ENCODE data around the gene TANC1.

Gene TANC1

DNA sequence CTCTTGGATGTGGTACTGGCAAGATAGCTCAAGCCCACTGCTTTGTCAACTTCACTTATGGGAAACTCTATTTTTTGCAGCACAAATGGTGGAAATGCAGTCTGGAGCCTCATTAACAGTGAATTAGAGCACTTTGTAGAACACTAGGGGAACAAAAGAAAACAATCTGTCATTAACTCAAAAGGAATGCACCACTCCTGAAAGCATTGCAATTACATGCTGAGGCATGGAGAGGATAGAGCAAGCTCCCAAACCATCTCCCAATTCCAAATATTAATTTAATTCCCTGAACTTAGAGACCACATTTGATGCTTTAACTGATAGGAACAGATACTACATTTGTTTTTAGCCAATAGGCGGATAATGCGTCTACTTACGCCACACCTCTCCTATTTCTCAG lies 32.8 kb upstream of the TANC1 start:
- Histone ChIP-seq H3K9ac (ENCODE audit: low read depth, low read length) (no peak overlapping the region), H3K4me1 (ENCODE audit: insufficient read depth, low read length) (no peaks in the 10 kb centered on the region), H3K36me3 (ENCODE audit: insufficient read depth, low read depth, low read length) (no peaks in the 10 kb centered on the region), H3K27me3 (ENCODE audit: insufficient read depth, low read length) (no peaks in the 10 kb centered on the region), H3K4me3 (ENCODE audit: low read length) (no peak overlapping the region), H3K27ac (ENCODE audit: low read length) (no peak overlapping the region), H3K9me3 (ENCODE audit: insufficient read depth, low read depth, low read length) (no peaks in the 10 kb centered on the region)

DNA sequence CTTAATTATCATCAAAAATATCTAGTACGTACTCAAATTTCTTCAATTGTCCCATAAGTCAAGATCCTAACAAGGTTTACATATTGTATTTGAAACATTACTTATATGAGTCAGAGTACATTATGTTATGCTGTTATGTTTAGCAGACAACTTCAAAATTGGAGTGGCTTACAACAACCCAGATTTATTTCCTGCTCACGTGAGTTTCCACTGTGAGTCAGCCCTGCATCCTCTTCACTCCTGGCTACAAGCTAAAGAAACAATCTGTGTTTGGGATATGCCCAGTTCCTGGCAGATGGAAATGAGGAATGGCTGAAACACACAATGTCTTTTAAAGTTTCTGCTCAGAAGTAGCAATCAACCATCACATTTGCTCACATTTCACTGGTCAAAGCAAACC lies 31.5 kb upstream of the TANC1 start:
- no peak overlapping the region for H3K9ac ChIP-seq (ENCODE audit: low read depth, low read length)
- H3K4me3 ChIP-seq (ENCODE audit: low read length), result no peak overlapping the region
- H3K9me3 ChIP-seq (ENCODE audit: insufficient read depth, low read depth, low read length), result no peaks in the 10 kb centered on the region
- no peaks in the 10 kb centered on the region for H3K36me3 ChIP-seq (ENCODE audit: insufficient read depth, low read depth, low read length)
- H3K27ac ChIP-seq (ENCODE audit: low read length), result no peak overlapping the region
- H3K27me3 ChIP-seq (ENCODE audit: insufficient read depth, low read length), result no peaks in the 10 kb centered on the region
- no peaks in the 10 kb centered on the region for H3K4me1 ChIP-seq (ENCODE audit: insufficient read depth, low read length)

DNA sequence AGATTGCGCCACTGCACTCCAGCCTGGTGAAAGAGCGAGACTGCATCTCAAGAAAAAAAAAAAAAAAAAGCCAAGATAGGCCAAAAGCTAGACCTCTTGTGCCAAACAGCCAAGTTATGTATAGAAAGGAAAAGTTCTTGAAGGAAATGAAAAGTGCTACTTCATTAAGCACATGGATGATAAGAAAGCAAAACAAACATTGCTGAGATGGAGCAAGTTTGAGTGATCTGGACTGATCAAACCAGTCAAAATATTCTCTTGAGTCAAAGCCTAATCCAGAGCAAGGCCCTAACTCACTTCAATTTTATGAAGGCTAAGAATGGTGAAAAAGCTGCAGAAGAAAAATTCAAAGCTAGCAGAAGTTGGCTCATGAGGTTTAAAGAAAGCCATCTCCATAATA lies 28.1 kb upstream of the TANC1 start:
- Histone ChIP-seq H3K9ac (ENCODE audit: low read depth, low read length) (no peak overlapping the region), H3K4me1 (ENCODE audit: insufficient read depth, low read length) (no peaks in the 10 kb centered on the region), H3K9me3 (ENCODE audit: insufficient read depth, low read depth, low read length) (no peaks in the 10 kb centered on the region), H3K27me3 (ENCODE audit: insufficient read depth, low read length) (no peaks in the 10 kb centered on the region), H3K27ac (ENCODE audit: low read length) (no peak overlapping the region), H3K4me3 (ENCODE audit: low read length) (no peak overlapping the region), H3K36me3 (ENCODE audit: insufficient read depth, low read depth, low read length) (no peaks in the 10 kb centered on the region)

DNA sequence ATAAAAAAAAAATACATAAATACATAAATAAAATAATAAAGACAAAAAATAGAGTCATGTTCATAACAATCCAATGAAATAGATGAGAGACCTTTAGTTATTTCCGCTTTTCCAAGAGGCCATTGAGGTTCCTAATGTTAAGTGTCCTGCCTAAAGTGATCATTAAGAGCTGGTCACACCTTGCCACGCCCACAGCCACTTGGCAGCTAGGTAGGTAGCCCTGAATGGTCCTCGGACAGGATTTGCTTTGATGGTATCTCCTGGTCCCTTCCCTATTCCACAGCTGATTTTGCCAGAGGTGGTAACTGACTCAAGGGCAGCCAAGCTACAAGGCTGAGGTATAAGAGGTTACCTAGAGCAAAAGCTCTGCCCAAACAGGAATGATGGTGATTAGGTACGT lies 24.5 kb upstream of the TANC1 start:
- H3K4me1 ChIP-seq (ENCODE audit: insufficient read depth, low read length), result no peaks in the 10 kb centered on the region
- H3K27me3 ChIP-seq (ENCODE audit: insufficient read depth, low read length), result no peaks in the 10 kb centered on the region
- H3K9me3 ChIP-seq (ENCODE audit: insufficient read depth, low read depth, low read length), result no peaks in the 10 kb centered on the region
- no peak overlapping the region for H3K9ac ChIP-seq (ENCODE audit: low read depth, low read length)
- H3K36me3 ChIP-seq (ENCODE audit: insufficient read depth, low read depth, low read length), result no peaks in the 10 kb centered on the region
- no peak overlapping the region for H3K27ac ChIP-seq (ENCODE audit: low read length)
- no peak overlapping the region for H3K4me3 ChIP-seq (ENCODE audit: low read length)

DNA sequence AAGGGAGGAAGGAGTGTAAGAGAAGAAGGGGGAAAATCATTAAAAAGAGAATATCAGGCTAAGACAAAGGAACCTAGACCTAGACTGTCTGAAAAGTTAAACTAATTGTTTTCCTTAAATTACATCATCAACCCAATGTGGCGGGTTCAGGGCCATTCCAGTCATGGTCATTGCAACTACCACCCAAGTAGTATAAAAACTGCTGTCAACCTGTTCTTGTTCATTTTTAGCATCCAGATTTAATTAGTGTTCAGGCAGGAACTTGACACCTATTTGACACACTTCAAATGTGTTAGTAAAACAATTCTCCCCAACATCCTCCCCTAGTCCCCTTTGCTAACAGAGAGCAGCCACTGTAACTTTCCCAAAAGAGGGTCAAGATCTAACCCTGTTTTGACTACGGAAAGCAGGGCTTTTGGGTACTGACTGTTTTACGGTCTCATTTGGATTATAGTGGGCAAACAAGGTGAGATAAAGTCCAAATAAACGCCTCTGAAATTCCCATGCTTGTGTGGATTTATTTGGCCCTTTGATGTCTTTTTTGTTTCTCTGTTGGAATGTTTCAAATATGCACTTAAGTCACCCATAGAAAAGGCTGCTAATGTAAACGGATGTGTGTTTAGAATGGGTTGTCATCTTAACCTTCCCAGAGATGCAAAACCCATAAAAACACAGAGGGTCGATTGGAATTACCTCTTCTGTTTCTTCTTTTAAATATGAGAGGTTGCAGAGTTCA lies 19.3 kb upstream of the TANC1 start:
- Histone ChIP-seq H3K4me3 (ENCODE audit: low read length) (no peak overlapping the region), H3K9ac (ENCODE audit: low read depth, low read length) (no peak overlapping the region), H3K9me3 (ENCODE audit: insufficient read depth, low read depth, low read length) (no peaks in the 10 kb centered on the region), H3K4me1 (ENCODE audit: insufficient read depth, low read length) (no peaks in the 10 kb centered on the region), H3K27ac (ENCODE audit: low read length) (no peak overlapping the region), H3K36me3 (ENCODE audit: insufficient read depth, low read depth, low read length) (no peaks in the 10 kb centered on the region), H3K27me3 (ENCODE audit: insufficient read depth, low read length) (no peaks in the 10 kb centered on the region)

DNA sequence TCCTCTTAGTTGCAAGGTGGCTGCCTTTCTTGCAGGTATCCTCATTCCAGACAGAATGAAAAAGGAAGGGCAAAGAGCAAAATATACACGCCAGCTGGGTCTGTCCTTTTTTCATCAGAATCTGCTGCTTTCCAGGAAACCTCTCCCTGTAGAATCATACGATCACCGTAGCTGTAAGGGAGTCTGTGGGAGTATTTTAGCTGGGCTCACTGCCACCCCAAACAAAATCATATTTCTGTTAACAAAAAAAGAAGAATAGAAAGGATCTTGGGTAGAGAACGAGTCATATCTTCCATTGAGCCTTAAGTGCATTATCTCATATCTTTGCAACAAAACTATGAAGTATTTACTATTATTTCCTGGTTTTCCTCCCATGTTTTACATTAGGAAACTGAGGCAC lies 15.0 kb upstream of the TANC1 start:
- Histone ChIP-seq H3K9ac (ENCODE audit: low read depth, low read length) (no peak overlapping the region), H3K27me3 (ENCODE audit: insufficient read depth, low read length) (no peaks in the 10 kb centered on the region), H3K9me3 (ENCODE audit: insufficient read depth, low read depth, low read length) (no peaks in the 10 kb centered on the region), H3K27ac (ENCODE audit: low read length) (no peak overlapping the region), H3K36me3 (ENCODE audit: insufficient read depth, low read depth, low read length) (no peaks in the 10 kb centered on the region), H3K4me1 (ENCODE audit: insufficient read depth, low read length) (no peaks in the 10 kb centered on the region), H3K4me3 (ENCODE audit: low read length) (no peak overlapping the region)

DNA sequence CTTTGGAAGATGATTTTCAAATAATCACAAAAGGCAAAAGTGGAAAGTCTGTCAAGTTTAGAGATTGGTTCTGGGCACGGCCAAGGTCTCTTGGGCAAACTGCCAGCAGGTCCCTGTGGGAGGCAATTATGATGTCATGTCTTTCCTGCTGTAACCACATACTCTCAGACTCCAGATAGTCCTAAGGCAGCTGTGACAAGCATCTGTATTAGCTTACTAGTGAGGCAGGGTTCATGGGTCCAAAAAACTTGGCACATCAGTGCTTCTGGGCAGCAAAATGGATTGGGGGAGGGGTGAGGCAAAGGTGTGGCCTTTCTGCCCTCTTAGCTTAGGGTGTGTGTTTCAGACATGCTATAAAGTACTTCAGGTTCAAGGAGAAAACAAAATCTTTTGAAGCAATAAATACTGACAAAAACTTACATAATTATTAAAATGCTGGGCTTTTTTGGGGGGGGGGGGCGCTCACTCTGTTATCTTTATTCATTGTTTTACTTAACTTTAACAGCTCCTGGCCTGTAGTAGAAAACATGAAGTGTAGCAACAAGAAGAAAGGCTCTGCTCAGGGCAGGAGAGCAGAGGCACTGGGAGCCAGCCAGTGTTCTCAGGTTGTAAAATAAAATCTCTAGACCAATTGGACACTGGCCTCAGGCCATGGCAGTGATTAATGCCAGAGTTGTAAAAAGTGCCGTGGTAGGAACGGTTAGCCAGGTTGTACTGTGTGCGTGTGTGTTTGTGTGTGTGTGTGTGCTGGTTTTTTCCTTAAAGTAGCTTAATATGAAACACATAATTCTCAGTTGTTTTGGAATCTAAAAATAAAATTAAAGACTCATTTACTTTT lies 14.3 kb upstream of the TANC1 start:
- Histone ChIP-seq H3K4me1 (ENCODE audit: insufficient read depth, low read length) (no peaks in the 10 kb centered on the region), H3K9ac (ENCODE audit: low read depth, low read length) (no peak overlapping the region), H3K27ac (ENCODE audit: low read length) (no peak overlapping the region), H3K4me3 (ENCODE audit: low read length) (no peak overlapping the region), H3K27me3 (ENCODE audit: insufficient read depth, low read length) (no peaks in the 10 kb centered on the region), H3K36me3 (ENCODE audit: insufficient read depth, low read depth, low read length) (no peaks in the 10 kb centered on the region), H3K9me3 (ENCODE audit: insufficient read depth, low read depth, low read length) (no peaks in the 10 kb centered on the region)

- no peaks in the 10 kb centered on the region for H3K27me3 ChIP-seq (ENCODE audit: insufficient read depth, low read length)
- no peak overlapping the region for H3K9ac ChIP-seq (ENCODE audit: low read depth, low read length)
- H3K4me3 ChIP-seq (ENCODE audit: low read length), result no peak overlapping the region
- no peak overlapping the region for H3K27ac ChIP-seq (ENCODE audit: low read length)
- no peaks in the 10 kb centered on the region for H3K36me3 ChIP-seq (ENCODE audit: insufficient read depth, low read depth, low read length)
- H3K4me1 ChIP-seq (ENCODE audit: insufficient read depth, low read length), result no peaks in the 10 kb centered on the region
- no peaks in the 10 kb centered on the region for H3K9me3 ChIP-seq (ENCODE audit: insufficient read depth, low read depth, low read length)
Measured at GRCh38 chr2:158955842-158956365, 12.5 kb upstream of the TANC1 start.

DNA sequence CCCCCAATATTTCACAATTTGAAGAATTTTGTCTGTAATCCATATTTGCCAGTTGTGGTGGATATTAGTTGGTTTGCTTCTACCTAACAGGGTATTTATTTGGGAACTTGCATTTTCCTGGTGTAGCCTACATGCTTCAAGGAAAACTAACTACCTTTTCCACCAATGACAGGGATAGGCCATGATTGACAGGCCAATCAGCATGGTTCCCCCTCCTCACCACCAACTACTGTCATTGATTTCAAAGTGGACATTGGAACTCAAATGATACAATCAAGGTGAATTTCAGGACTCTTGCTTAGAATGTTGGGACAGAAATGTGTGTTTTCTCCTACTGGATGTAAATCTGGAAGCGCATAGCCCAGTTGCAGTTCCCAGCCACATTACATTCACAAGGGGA lies 10.1 kb upstream of the TANC1 start:
- no peaks in the 10 kb centered on the region for H3K36me3 ChIP-seq (ENCODE audit: insufficient read depth, low read depth, low read length)
- no peak overlapping the region for H3K27ac ChIP-seq (ENCODE audit: low read length)
- no peaks in the 10 kb centered on the region for H3K27me3 ChIP-seq (ENCODE audit: insufficient read depth, low read length)
- H3K4me1 ChIP-seq (ENCODE audit: insufficient read depth, low read length), result peaks cover 2% of the 10 kb centered on the region; the same call in 1 of the 2 replicates
- H3K9ac ChIP-seq (ENCODE audit: low read depth, low read length), result no peak overlapping the region
- no peaks in the 10 kb centered on the region for H3K9me3 ChIP-seq (ENCODE audit: insufficient read depth, low read depth, low read length)
- H3K4me3 ChIP-seq (ENCODE audit: low read length), result no peak overlapping the region

- H3K4me1 ChIP-seq (ENCODE audit: insufficient read depth, low read length), result peaks cover 2% of the 10 kb centered on the region; the same call in 1 of the 2 replicates
- no peak overlapping the region for H3K9ac ChIP-seq (ENCODE audit: low read depth, low read length)
- H3K27ac ChIP-seq (ENCODE audit: low read length), result no peak overlapping the region
- H3K9me3 ChIP-seq (ENCODE audit: insufficient read depth, low read depth, low read length), result no peaks in the 10 kb centered on the region
- no peak overlapping the region for H3K4me3 ChIP-seq (ENCODE audit: low read length)
- H3K36me3 ChIP-seq (ENCODE audit: insufficient read depth, low read depth, low read length), result no peaks in the 10 kb centered on the region
- H3K27me3 ChIP-seq (ENCODE audit: insufficient read depth, low read length), result peaks cover 10% of the 10 kb centered on the region; the same call in 1 of the 2 replicates
Measured at GRCh38 chr2:158960193-158960592, 8.2 kb upstream of the TANC1 start.

DNA sequence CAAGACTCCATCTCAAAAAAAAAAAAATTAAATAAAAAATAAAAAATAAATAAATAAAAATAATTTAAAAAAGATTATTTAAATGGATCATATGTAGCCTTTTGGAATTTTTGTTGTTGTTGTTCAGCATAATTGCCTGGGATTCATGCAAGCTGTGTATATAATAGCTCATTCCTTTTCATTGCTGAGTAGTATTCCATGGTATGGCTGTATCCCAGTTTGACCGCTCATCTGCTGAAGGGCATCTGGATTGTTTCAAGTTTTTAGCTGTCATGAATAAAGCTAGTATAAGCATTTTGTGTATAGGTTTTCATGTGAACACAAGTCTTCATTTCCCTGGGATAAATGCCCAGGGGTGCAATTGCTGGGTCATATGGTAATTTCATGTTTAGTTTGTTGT lies 6.4 kb upstream of the TANC1 start:
- H3K4me1 ChIP-seq (ENCODE audit: insufficient read depth, low read length), result peaks cover 4% of the 10 kb centered on the region; the same call in 1 of the 2 replicates
- H3K4me3 ChIP-seq (ENCODE audit: low read length), result no peak overlapping the region
- no peaks in the 10 kb centered on the region for H3K36me3 ChIP-seq (ENCODE audit: insufficient read depth, low read depth, low read length)
- no peak overlapping the region for H3K27ac ChIP-seq (ENCODE audit: low read length)
- no peak overlapping the region for H3K9ac ChIP-seq (ENCODE audit: low read depth, low read length)
- no peaks in the 10 kb centered on the region for H3K9me3 ChIP-seq (ENCODE audit: insufficient read depth, low read depth, low read length)
- H3K27me3 ChIP-seq (ENCODE audit: insufficient read depth, low read length), result peaks cover 29% of the 10 kb centered on the region

GRCh38 chr2:158963071-158963470 lies 5.4 kb upstream of the TANC1 start:
- peaks cover 39% of the 10 kb centered on the region for H3K27me3 ChIP-seq (ENCODE audit: insufficient read depth, low read length)
- peaks cover 6% of the 10 kb centered on the region; the same call in 1 of the 2 replicates for H3K4me1 ChIP-seq (ENCODE audit: insufficient read depth, low read length)
- H3K9me3 ChIP-seq (ENCODE audit: insufficient read depth, low read depth, low read length), result no peaks in the 10 kb centered on the region
- no peaks in the 10 kb centered on the region for H3K36me3 ChIP-seq (ENCODE audit: insufficient read depth, low read depth, low read length)
- H3K27ac ChIP-seq (ENCODE audit: low read length), result no peak overlapping the region
- H3K4me3 ChIP-seq (ENCODE audit: low read length), result no peak overlapping the region
- H3K9ac ChIP-seq (ENCODE audit: low read depth, low read length), result no peak overlapping the region

All from iPS-20b (cell line).